ENCODE data around the gene DRC1.
A peak's percentile ranks its signal among the peaks of the same experiment; 100 is the strongest.

DRC1 gene

GRCh38 chr2:26474261-26474785 lies 72.6 kb downstream of the DRC1 start:
- DNase-seq (ENCODE audit: low read depth, low spot score): no peak
- no peak overlapping the region for H3K4me3 ChIP-seq (ENCODE audit: low read depth, low read length)
- in situ Hi-C loops (cut with HindIII; ENCODE audit: low sequenced_read_pairs): no loop called here
- TF ChIP-seq CTCF (IDR thresholded peaks at IDR 0.05; ENCODE audit: low read depth, low read length): no peak

GRCh38 chr2:26475037-26475436 lies 73.3 kb downstream of the DRC1 start:
- in situ Hi-C loops (cut with HindIII; ENCODE audit: low sequenced_read_pairs): no loop called here
- no peak for DNase-seq (ENCODE audit: low read depth, low spot score)
- H3K4me3 ChIP-seq (ENCODE audit: low read depth, low read length): no peak overlapping the region
- no peak for TF ChIP-seq CTCF (IDR thresholded peaks at IDR 0.05; ENCODE audit: low read depth, low read length)

- in situ Hi-C loops (cut with HindIII; ENCODE audit: low sequenced_read_pairs): no loop called here
- TF ChIP-seq CTCF (IDR thresholded peaks at IDR 0.05; ENCODE audit: low read depth, low read length): no peak
- no peak for DNase-seq (ENCODE audit: low read depth, low spot score)
- no peak overlapping the region for H3K4me3 ChIP-seq (ENCODE audit: low read depth, low read length)
These were observed 74.2 kb downstream of the DRC1 start for GRCh38 chr2:26475832-26476501.

GRCh38 chr2:26477126-26477910 lies 75.6 kb downstream of the DRC1 start:
- no peak for TF ChIP-seq CTCF (IDR thresholded peaks at IDR 0.05; ENCODE audit: low read depth, low read length)
- no peak overlapping the region for H3K4me3 ChIP-seq (ENCODE audit: low read depth, low read length)
- in situ Hi-C loops (cut with HindIII; ENCODE audit: low sequenced_read_pairs): no loop called here
- no peak for DNase-seq (ENCODE audit: low read depth, low spot score)

- H3K4me3 ChIP-seq (ENCODE audit: low read depth, low read length): no peak within 1 kb of the TSS
- in situ Hi-C loops (cut with HindIII; ENCODE audit: low sequenced_read_pairs): no loop called here
- peak; percentile 11 for DNase-seq (ENCODE audit: low read depth, low spot score)
- no peak for TF ChIP-seq CTCF (IDR thresholded peaks at IDR 0.05; ENCODE audit: low read depth, low read length)
These were observed 76.2 kb downstream of the DRC1 start, which contains the start of gene OTOF for GRCh38 chr2:26477911-26478253. Gene OTOF (minus strand): TSS chr2:26478124.

- no peak for TF ChIP-seq CTCF (IDR thresholded peaks at IDR 0.05; ENCODE audit: low read depth, low read length)
- in situ Hi-C loops (cut with HindIII; ENCODE audit: low sequenced_read_pairs): no loop called here
- no peak overlapping the region for H3K4me3 ChIP-seq (ENCODE audit: low read depth, low read length)
- DNase-seq (ENCODE audit: low read depth, low spot score): no peak
These were observed 76.6 kb downstream of the DRC1 start for GRCh38 chr2:26478366-26478765.
